Common myeloid progenitor, CD34-positive (primary cell): ENCODE data around the gene NAP1L4.

Source experiments
- CTCF ChIA-PET: fragments of 350-600 bp; sonication (Branson Sonifier 250); formaldehyde crosslinking; loops from one replicate; lab custom pipeline; 2021; ENCODE audit warnings: antibody characterized with exemption; lab: Charles Lee
- POLR2A ChIA-PET: fragments of 350-600 bp; sonication (Branson Sonifier 250); formaldehyde crosslinking; loops from one replicate; lab custom pipeline; 2021; ENCODE audit warnings: antibody characterized with exemption; lab: Charles Lee
- DNase-seq, 3 donors: peaks; one replicate each; pipeline versions ENCODE4 v3.0.0 to v3.0.0-alpha.2; 2013
- H3K27ac ChIP-seq, 2 experiments: 1 replicate in 1 of 2; 2 replicates in 1 of 2; pipeline ENCODE4 v1.7.0; 2013; ENCODE audit warnings: inconsistent platforms in 2 of 2, low read length in 2 of 2, mild to moderate bottlenecking in 2 of 2, low read depth in 1 of 2, moderate library complexity in 1 of 2; ENCODE audit not compliant: severe bottlenecking in 2 of 2, insufficient read depth in 1 of 2, poor library complexity in 1 of 2
- H3K27me3 ChIP-seq, 5 experiments: replicated peaks in 2 of 5; 1 replicate in 3 of 5; 2 replicates in 2 of 5; pipeline versions ENCODE4 v1.6.1 to v1.7.0; 2013; ENCODE audit warnings: low read length in 4 of 5, mild to moderate bottlenecking in 2 of 5, moderate library complexity in 2 of 5, inconsistent platforms in 1 of 5; ENCODE audit not compliant: insufficient read depth in 5 of 5, control insufficient read depth in 4 of 5
- H3K36me3 ChIP-seq, 4 experiments: 1 replicate in 2 of 4; 2 replicates in 2 of 4; pipeline versions ENCODE4 v1.6.1 to v1.7.0; 2013; ENCODE audit warnings: low read length in 3 of 4, control low read depth in 1 of 4, mild to moderate bottlenecking in 1 of 4; ENCODE audit not compliant: control insufficient read depth in 4 of 4, insufficient read depth in 4 of 4
- H3K4me1 ChIP-seq, 4 experiments: 1 replicate in 3 of 4; 2 replicates in 1 of 4; pipeline versions ENCODE4 v1.6.1 to v1.7.1; 2013; ENCODE audit warnings: low read length in 3 of 4, mild to moderate bottlenecking in 3 of 4, control low read depth in 1 of 4, inconsistent platforms in 1 of 4, moderate library complexity in 1 of 4; ENCODE audit not compliant: control insufficient read depth in 4 of 4, insufficient read depth in 4 of 4; ENCODE audit errors: control extremely low read depth in 1 of 4
- H3K4me3 ChIP-seq, 7 experiments: 1 replicate in 4 of 7; 2 replicates in 3 of 7; pipeline versions ENCODE4 v1.5.1 to v1.7.0; 2013; ENCODE audit warnings: mild to moderate bottlenecking in 7 of 7, low read length in 6 of 7, moderate library complexity in 6 of 7, inconsistent platforms in 2 of 7, low read depth in 2 of 7, control low read depth in 1 of 7; ENCODE audit not compliant: insufficient read depth in 4 of 7, control insufficient read depth in 1 of 7; ENCODE audit errors: extremely low read depth in 1 of 7
- H3K9me3 ChIP-seq, 5 experiments: 1 replicate in 4 of 5; 2 replicates in 1 of 5; pipeline versions ENCODE4 v1.6.1 to v1.7.1; 2013; ENCODE audit warnings: low read length in 4 of 5, mild to moderate bottlenecking in 2 of 5, inconsistent platforms in 1 of 5, low read depth in 1 of 5, moderate library complexity in 1 of 5; ENCODE audit not compliant: control insufficient read depth in 4 of 5, insufficient read depth in 2 of 5; ENCODE audit errors: control extremely low read depth in 1 of 5
- WGBS: methylation state at CpG from one replicate; pipeline ENCODE4 v1.1.5; 2013; ENCODE audit not compliant: insufficient coverage; 5-methylcytosine and 5-hydroxymethylcytosine counted together

Gene NAP1L4

DNA sequence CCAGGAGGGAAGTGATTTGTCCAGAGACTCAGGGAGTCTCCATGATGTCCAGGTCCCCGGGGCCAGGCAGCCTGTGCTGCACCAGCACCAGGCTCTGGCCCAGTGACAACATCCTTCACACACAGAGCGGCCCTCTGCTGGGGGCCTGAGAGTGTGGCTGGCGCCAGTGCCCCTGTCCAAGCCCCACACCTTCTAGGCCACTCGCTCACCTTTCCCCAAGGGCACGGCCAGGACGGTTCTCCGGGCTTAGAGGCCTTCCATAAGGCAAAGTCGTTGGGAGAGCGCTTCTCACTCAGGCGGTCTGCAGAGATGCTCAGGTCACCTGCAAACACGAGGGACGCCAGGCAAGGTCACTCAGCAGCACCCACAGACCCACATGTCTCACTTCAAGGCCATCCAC is 27.9 kb upstream of the NAP1L4 start:
- WGBS: 98% methylated on average over 11 of the region's 12 CpGs
- POLR2A ChIA-PET: no interaction called here

DNA sequence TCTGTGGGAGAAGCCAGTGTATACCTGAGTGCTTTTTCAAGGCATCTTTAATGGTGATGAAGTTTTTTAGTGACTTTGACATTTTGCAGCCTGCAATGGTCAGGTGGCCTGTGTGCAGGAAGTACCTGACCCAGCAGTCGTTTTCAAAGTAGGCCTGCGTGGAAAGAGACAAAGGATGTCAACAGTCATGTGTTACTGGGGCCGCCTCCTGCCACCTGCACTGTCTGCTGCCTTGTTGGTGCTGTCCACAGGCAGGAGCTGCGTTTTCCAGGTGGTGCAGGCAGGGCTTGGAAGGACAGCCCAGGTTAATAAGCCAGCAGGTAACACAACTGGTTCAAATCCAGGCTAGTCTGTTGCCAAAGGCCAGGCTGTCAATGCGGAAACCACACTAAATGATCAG is 26.5 kb upstream of the NAP1L4 start:
- no peak overlapping the region for H3K27ac ChIP-seq
- WGBS: 84% methylated on average over 5 of the region's 5 CpGs
- ChIA-PET POLR2A (no interaction called here), CTCF (interaction anchor here (1.6 kb wide), 1 partner anchor 44 kb away, joined by 5 read pairs; no protein-coding TSS in a partner anchor)
- H3K4me1 ChIP-seq: peaks cover 0 to 14% (median 0%) of the 10 kb centered on the region in 4 experiments
- peaks cover 0 to 69% (median 54%) of the 10 kb centered on the region in 4 experiments for H3K36me3 ChIP-seq
- no peak overlapping the region for H3K4me3 ChIP-seq
- H3K9me3 ChIP-seq: no peaks in the 10 kb centered on the region
- no peak for DNase-seq
- H3K27me3 ChIP-seq: no peaks in the 10 kb centered on the region

More for the DNA sequence above, 27.9 kb upstream of the NAP1L4 start:
- no peaks in the 10 kb centered on the region for H3K27me3 ChIP-seq
- H3K9me3 ChIP-seq: no peaks in the 10 kb centered on the region
- peaks cover 0 to 59% (median 50%) of the 10 kb centered on the region in 4 experiments for H3K36me3 ChIP-seq
- H3K4me1 ChIP-seq: peaks cover 0 to 14% (median 0%) of the 10 kb centered on the region in 4 experiments
- no peak overlapping the region for H3K27ac ChIP-seq
- no peak for DNase-seq
- H3K4me3 ChIP-seq: no peak overlapping the region
- CTCF ChIA-PET: interaction anchor here (1.0 to 3.0 kb wide), 4 partner anchors 18 to 60 kb away, joined by 3 to 26 read pairs (median 4); no protein-coding TSS in a partner anchor

DNA sequence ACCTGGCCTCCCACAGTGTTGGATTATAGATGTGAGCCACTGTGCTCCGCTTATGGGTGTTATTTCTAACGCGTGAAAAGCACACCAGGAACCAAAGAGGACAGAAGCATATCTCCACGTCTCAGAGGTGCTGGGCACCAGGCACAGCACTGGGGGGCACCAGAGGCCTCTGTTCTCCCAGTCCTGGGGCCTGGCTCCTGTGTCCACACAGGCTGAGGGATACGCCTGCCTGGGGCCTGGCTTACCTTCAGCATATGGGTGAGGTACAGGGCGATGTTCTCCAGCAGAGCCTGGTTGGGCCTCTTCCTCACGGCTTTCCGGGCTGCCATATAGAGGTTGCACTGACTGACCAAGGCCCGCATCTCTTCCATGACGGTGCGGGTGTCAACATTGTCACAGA is 24.7 kb upstream of the NAP1L4 start:
- ChIA-PET POLR2A (no interaction called here), CTCF (interaction anchor here (1.0 to 1.6 kb wide), 2 partner anchors 21 to 43 kb away, joined by 4 to 5 read pairs; no protein-coding TSS in a partner anchor)
- H3K9me3 ChIP-seq: no peaks in the 10 kb centered on the region
- H3K27me3 ChIP-seq: no peaks in the 10 kb centered on the region
- peaks cover 3 to 78% (median 58%) of the 10 kb centered on the region in 4 experiments for H3K36me3 ChIP-seq
- no peak for DNase-seq
- H3K4me1 ChIP-seq: peaks cover 0 to 4% (median 0%) of the 10 kb centered on the region in 4 experiments
- WGBS: 99% methylated on average over 11 of the region's 11 CpGs
- no peak overlapping the region for H3K27ac ChIP-seq
- no peak overlapping the region for H3K4me3 ChIP-seq

DNA sequence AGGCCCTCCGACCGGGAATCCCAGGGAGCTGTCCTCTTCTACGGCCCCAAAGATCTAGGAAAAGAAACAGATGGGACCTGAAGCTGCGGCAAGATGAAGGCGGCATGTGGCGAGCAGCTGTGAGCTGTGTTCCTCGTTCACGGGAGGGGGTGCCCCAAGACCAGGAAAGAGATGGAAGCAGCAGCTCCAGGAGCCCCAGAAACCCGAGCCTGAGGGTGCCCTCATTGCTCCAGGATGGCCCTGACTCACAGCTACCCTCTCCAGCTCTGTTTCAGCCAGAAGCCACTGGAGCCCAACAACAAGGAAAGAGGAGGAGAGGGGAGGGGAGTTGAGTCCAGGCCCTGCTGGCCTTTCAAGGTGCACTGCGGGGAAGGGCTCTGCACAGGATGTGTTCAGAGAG is 23.7 kb upstream of the NAP1L4 start:
- ChIA-PET POLR2A (no interaction called here), CTCF (interaction anchor here (0.9 to 3.0 kb wide), 5 partner anchors 13 to 47 kb away, joined by 3 to 16 read pairs (median 8); no protein-coding TSS in a partner anchor)
- no peak overlapping the region for H3K4me3 ChIP-seq
- no peaks in the 10 kb centered on the region for H3K9me3 ChIP-seq
- H3K36me3 ChIP-seq: peaks cover 7 to 81% (median 63%) of the 10 kb centered on the region in 4 experiments
- H3K4me1 ChIP-seq: no peaks in the 10 kb centered on the region
- no peaks in the 10 kb centered on the region for H3K27me3 ChIP-seq
- WGBS: 99% methylated on average over 9 of the region's 10 CpGs
- H3K27ac ChIP-seq: no peak overlapping the region
- DNase-seq: no peak

DNA sequence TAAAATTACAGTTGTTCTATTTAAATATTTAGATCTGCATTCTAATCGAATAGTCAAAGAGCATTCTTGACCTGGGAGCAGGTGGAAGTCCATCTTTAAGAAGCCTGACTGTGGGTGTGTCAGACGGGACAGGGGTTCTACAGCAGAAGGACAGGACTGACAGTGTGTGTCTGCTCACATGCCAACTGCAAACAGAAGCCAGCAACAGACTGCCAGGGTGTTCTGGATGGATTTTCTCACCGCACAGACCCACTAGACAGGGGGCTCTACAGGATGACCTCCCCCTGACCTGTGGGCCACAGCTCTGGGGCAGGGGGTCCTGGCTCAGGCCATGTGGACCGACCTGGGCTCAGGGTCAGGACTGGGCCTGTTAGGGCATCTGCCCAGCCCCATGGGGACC is 22.8 kb upstream of the NAP1L4 start:
- Histone ChIP-seq H3K4me3 (no peak overlapping the region), H3K4me1 (no peaks in the 10 kb centered on the region), H3K27me3 (no peaks in the 10 kb centered on the region), H3K36me3 (peaks cover 7 to 81% (median 65%) of the 10 kb centered on the region in 4 experiments), H3K9me3 (no peaks in the 10 kb centered on the region), H3K27ac (no peak overlapping the region)
- WGBS: 98% methylated on average over 4 of the region's 4 CpGs
- CTCF ChIA-PET: interaction anchor here (0.7 to 3.0 kb wide), 6 partner anchors 12 to 94 kb away, joined by 3 to 16 read pairs (median 6); no protein-coding TSS in a partner anchor
- no peak for DNase-seq
- POLR2A ChIA-PET: no interaction called here

DNA sequence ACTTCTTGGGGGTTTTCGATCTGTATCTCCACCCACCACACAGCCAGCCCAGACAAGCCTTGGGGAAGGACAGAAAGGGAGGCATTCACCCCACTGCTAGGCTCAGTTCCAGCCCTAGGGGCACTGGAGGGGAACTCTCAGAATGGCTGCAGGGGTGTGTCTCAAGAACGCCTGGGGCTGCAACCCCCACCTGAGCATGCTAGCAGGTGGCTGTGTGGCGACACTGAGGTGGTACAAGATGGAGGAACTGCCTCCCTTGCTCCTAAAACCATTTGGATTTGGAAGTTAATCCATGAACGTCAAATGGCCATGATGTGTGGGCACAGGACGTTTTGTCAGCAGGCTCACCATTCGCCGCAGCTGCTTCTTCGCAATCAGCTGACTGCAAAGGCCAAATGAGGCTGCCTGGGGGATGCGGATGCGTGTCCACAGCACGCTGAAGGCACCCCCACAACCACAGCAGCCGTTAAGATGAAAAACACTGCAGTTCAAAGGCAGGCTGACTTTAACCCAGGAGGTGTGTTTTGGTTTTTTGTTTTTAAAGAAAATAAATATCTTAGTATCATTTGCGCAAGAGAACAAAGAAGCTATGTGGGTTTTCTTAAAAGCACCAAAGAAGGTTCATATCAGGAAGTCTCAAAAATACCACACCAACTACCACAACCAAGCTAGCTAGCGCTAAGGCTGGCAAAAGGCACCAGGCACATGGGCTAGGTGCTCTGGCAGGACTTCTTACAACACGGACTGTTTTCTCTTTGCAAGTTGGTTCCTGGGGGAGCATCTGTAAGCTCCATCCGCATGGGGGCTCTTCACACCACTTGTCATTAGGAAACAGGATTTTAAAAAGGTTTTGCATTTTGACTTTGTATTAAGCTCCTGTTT is 22.2 kb upstream of the NAP1L4 start:
- no peaks in the 10 kb centered on the region for H3K27me3 ChIP-seq
- H3K27ac ChIP-seq: no peak overlapping the region
- no peaks in the 10 kb centered on the region for H3K9me3 ChIP-seq
- H3K4me3 ChIP-seq: no peak overlapping the region
- no peak for DNase-seq
- no peaks in the 10 kb centered on the region for H3K4me1 ChIP-seq
- POLR2A ChIA-PET: no interaction called here
- CTCF ChIA-PET: interaction anchor here (0.7 to 3.0 kb wide), 6 partner anchors 11 to 95 kb away, joined by 3 to 16 read pairs (median 6); no protein-coding TSS in a partner anchor
- WGBS: 94% methylated on average over 13 of the region's 16 CpGs
- peaks cover 7 to 83% (median 62%) of the 10 kb centered on the region in 4 experiments for H3K36me3 ChIP-seq
